HepG2 (cell line): ENCODE results near the gene PRKCSH. TPM values are rescaled to one million over a fixed set of nuclear protein-coding genes. Genes with fewer than 3 reads are reported as not detected.

Source experiments
- ATAC-seq: fragments of 200-7000 bp; cut with Tn5 transposase; 3 replicates; pipeline ENCODE4 v1.9.1; 2020; ENCODE audit warnings: mild to moderate bottlenecking, moderate library complexity
- BruUV-seq: library from RNA; stranded (reverse); fragments of 400-500 nt; replicated peaks from 2 replicates; lab custom pipeline; 2021; lab: Mats Ljungman, UMichigan
- CTCF ChIA-PET: fragments of 300-600 bp; formaldehyde crosslinking; extraction: SDS; loops from one replicate; lab custom pipeline; 2021; ENCODE audit warnings: low total read pairs, inconsistent platforms, low intra/inter-chr PET ratio; lab: Yijun Ruan, JAX
- POLR2A ChIA-PET: fragments of 350-600 bp; sonication (Branson Sonifier 250); formaldehyde crosslinking; loops from one replicate; lab custom pipeline; 2020; ENCODE audit warnings: antibody characterized with exemption, inconsistent platforms; lab: Yijun Ruan, JAX
- DNase-seq: peaks from one replicate; pipeline ENCODE4 v3.0.0-alpha.2; 2015; ENCODE audit warnings: low spot score
- FAIRE-seq: peaks from 3 replicates; lab custom pipeline; 2011; peaks lifted over from hg19 to GRCh38; lab: Jason Lieb, UNC
- H2AFZ ChIP-seq: one replicate; pipeline ENCODE4 v1.6.1; 2011; ENCODE audit warnings: low read length, inconsistent platforms
- H3K27ac ChIP-seq: fragments of 300-600 bp; 3 replicates; pipeline ENCODE4 v1.8.0; 2011; ENCODE audit warnings: mixed run types, mild to moderate bottlenecking, mixed read lengths, low read length, inconsistent platforms; ENCODE audit not compliant: insufficient read depth; ENCODE audit errors: extremely low read length
- H3K27me3 ChIP-seq, 2 experiments: fragments of 200-600 bp in 1 of 2; 2 replicates in 1 of 2; 3 replicates in 1 of 2; pipeline versions ENCODE4 v1.6.0 to v1.8.0; 2011; ENCODE audit warnings: low read length in 2 of 2, mild to moderate bottlenecking in 2 of 2, moderate library complexity in 2 of 2, inconsistent platforms in 1 of 2; ENCODE audit not compliant: insufficient read depth in 2 of 2, control insufficient read depth in 1 of 2
- H3K36me3 ChIP-seq, 2 experiments: fragments of 200-600 bp in 1 of 2; replicated peaks in 1 of 2; 2 replicates in 1 of 2; 3 replicates in 1 of 2; pipeline versions ENCODE4 v1.5.1 to v1.8.0; 2011; ENCODE audit warnings: low read length in 2 of 2, inconsistent platforms in 1 of 2; ENCODE audit not compliant: insufficient read depth in 2 of 2, control insufficient read depth in 1 of 2
- H3K4me1 ChIP-seq: 2 replicates; pipeline ENCODE4 v1.5.1; 2012; ENCODE audit warnings: low read length, inconsistent platforms; ENCODE audit not compliant: insufficient read depth
- H3K4me2 ChIP-seq: 2 replicates; pipeline ENCODE4 v1.6.0; 2011; ENCODE audit warnings: low read depth, low read length, inconsistent platforms
- H3K4me3 ChIP-seq, 3 experiments: fragments of 200-600 bp in 1 of 3; sonication (generic), shearing (Covaris generic) in 1 of 3; replicated peaks in 1 of 3; 2 replicates each; pipeline ENCODE4 v1.5.1; 2011 to 2016; ENCODE audit warnings: low read length in 3 of 3, inconsistent platforms in 2 of 3, low read depth in 2 of 3, mild to moderate bottlenecking in 2 of 3, control low read depth in 1 of 3, mixed read lengths in 1 of 3; ENCODE audit not compliant: insufficient read depth in 1 of 3
- H3K79me2 ChIP-seq: one replicate; pipeline ENCODE4 v1.6.1; 2011; ENCODE audit warnings: low read length, inconsistent platforms; ENCODE audit not compliant: insufficient read depth
- H3K9ac ChIP-seq: 2 replicates; pipeline ENCODE4 v1.6.0; 2011; ENCODE audit warnings: mild to moderate bottlenecking, low read depth, low read length, inconsistent platforms; ENCODE audit not compliant: insufficient read depth
- H3K9me3 ChIP-seq: 2 replicates; pipeline ENCODE4 v1.5.1; 2012; ENCODE audit warnings: mild to moderate bottlenecking, low read length
- H4K20me1 ChIP-seq: 2 replicates; pipeline ENCODE4 v1.6.0; 2011; ENCODE audit warnings: inconsistent platforms, mild to moderate bottlenecking, low read length, moderate library complexity; ENCODE audit not compliant: insufficient read depth
- AGO2 ChIP-seq: fragments of 200-400 bp; formaldehyde crosslinking; optimal IDR thresholded peaks from 2 replicates; pipeline ENCODE3; 2017; ENCODE audit warnings: mild to moderate bottlenecking, low read depth, low read length, moderate library complexity
- JUNB ChIP-seq: sonication (generic); formaldehyde crosslinking; IDR thresholded peaks from 2 replicates; pipeline ENCODE4 v1.8.0; 2022; ENCODE audit warnings: missing genetic modification reagents, mild to moderate bottlenecking, borderline replicate concordance
- SNAPC5 ChIP-seq: sonication (generic); formaldehyde crosslinking; IDR thresholded peaks from 2 replicates; pipeline ENCODE4 v1.8.1; 2023; ENCODE audit warnings: mild to moderate bottlenecking, missing genetic modification reagents, borderline replicate concordance
- ZMAT3 ChIP-seq: sonication (generic); formaldehyde crosslinking; conservative IDR thresholded peaks from 2 replicates; pipeline ENCODE4 v1.7.0; 2021; ENCODE audit warnings: missing genetic modification reagents
- ZNF720 ChIP-seq: sonication (generic); formaldehyde crosslinking; IDR thresholded peaks from 2 replicates; pipeline ENCODE4 v1.4.0; 2020; ENCODE audit warnings: missing genetic modification reagents
- WGBS: methylation state at CpG from one replicate; pipeline ENCODE4 v1.1.6; 2017; ENCODE audit warnings: low lambda C conversion rate; 5-methylcytosine and 5-hydroxymethylcytosine counted together
- in situ Hi-C: cut with HindIII; loops from 2 replicates; pipeline ENCODE4 v1.10.0; 2017; ENCODE audit warnings: low pct_unique_long_range_greater_than_20kb; ENCODE audit not compliant: extremely low pct_ligation_motif_present
- intact Hi-C: fragments of 100-400 bp; cut with micrococcal nuclease; formaldehyde crosslinking; loops from one replicate; pipeline ENCODE4 v1.10.0; 2022; ENCODE audit not compliant: unreplicated experiment
- polyA plus RNA-seq, 8 experiments: library from polyadenylated mRNA; depleted of rRNA in 3 of 8; stranded (reverse) in 7 of 8; unstranded in 1 of 8; fragments of >200 nt; fragmentation: Illumina TruSeq in 4 of 8; extraction: Trizol in 4 of 8; gene quantifications; 2 replicates each; pipeline versions ENCODE4 v1.2.1 to v1.2.3, GENCODE V29; 2011 to 2016; ENCODE audit warnings: low read depth in 4 of 8, missing spikeins in 1 of 8, mixed read lengths in 1 of 8; ENCODE audit not compliant: insufficient read depth in 1 of 8
- total RNA-seq, 5 experiments: library from RNA; depleted of rRNA; stranded (reverse); fragments of >200 nt; fragmentation: Illumina TruSeq; extraction: Trizol; gene quantifications; 2 replicates each; pipeline ENCODE4 v1.2.3, GENCODE V29; 2016; ENCODE audit warnings: low read depth in 1 of 5

PRKCSH gene
- total and polyA plus RNA-seq, 2 of the 13 experiments (the other 11 are each of a cell fraction or from before 2014, with no cell fraction given): 85.1 to 125 TPM

GRCh38 chr19:11483366-11484111 is 48.1 kb downstream of the PRKCSH start:
- no peak overlapping the region for H2AFZ ChIP-seq
- BruUV-seq: no TSS peak
- peaks cover 17% of the 10 kb centered on the region for H3K4me1 ChIP-seq
- FAIRE-seq (no peak), DNase-seq (no peak), ATAC-seq (no peak)
- intact Hi-C loops (no loop called here), in situ Hi-C loops (loop anchor here (5.0 kb wide), 1 partner anchor 101 kb away; the partner anchor contains the start of gene EPOR)
- peaks cover 10% of the 10 kb centered on the region; the same call in 1 of the 2 replicates for H4K20me1 ChIP-seq
- CTCF ChIA-PET: interaction anchor here (1.4 to 1.6 kb wide), 3 partner anchors 30 to 190 kb away, joined by 4 to 10 read pairs (median 8); no protein-coding TSS in a partner anchor
- H3K36me3 ChIP-seq: no peaks in the 10 kb centered on the region
- POLR2A ChIA-PET: interaction anchor here (1.6 kb wide), 1 partner anchor 109 kb away, joined by 6 read pairs; the partner anchor contains the start of gene SWSAP1
- no peak overlapping the region for H3K27ac ChIP-seq
- H3K9me3 ChIP-seq: no peaks in the 10 kb centered on the region
- H3K4me3 ChIP-seq: no peak overlapping the region
- no peaks in the 10 kb centered on the region for H3K79me2 ChIP-seq
- no peak for TF ChIP-seq ZMAT3 (CRISPR knock-in tag)
- TF ChIP-seq AGO2: peak; percentile 34
- 99% methylated on average over 42 of the region's 57 CpGs for WGBS
- no peak overlapping the region for H3K9ac ChIP-seq
- H3K4me2 ChIP-seq: no peak overlapping the region
- H3K27me3 ChIP-seq: peaks cover 5 to 22% of the 10 kb centered on the region in 2 experiments; a peak in 4 of 5 replicates

- ChIA-PET CTCF (no interaction called here), POLR2A (no interaction called here)
- H3K27ac ChIP-seq: no peak overlapping the region
- H3K9me3 ChIP-seq: no peaks in the 10 kb centered on the region
- peaks cover 3 to 11% of the 10 kb centered on the region in 2 experiments; a peak in 4 of 5 replicates for H3K27me3 ChIP-seq
- H3K79me2 ChIP-seq: no peaks in the 10 kb centered on the region
- peaks cover 7% of the 10 kb centered on the region; the same call in 1 of the 2 replicates for H4K20me1 ChIP-seq
- no peak overlapping the region for H3K4me3 ChIP-seq
- TF ChIP-seq JUNB (CRISPR knock-in tag) (no peak), SNAPC5 (CRISPR knock-in tag) (no peak), ZNF720 (no peak)
- DNase-seq (no peak), FAIRE-seq (no peak), ATAC-seq (no peak)
- no peak overlapping the region for H3K4me2 ChIP-seq
- in situ Hi-C loops (no loop called here), intact Hi-C loops (no loop called here)
- H3K9ac ChIP-seq: no peak overlapping the region
- 95% methylated on average over 10 of the region's 13 CpGs for WGBS
- no TSS peak for BruUV-seq
- H3K36me3 ChIP-seq: no peaks in the 10 kb centered on the region
- H3K4me1 ChIP-seq: peaks cover 25% of the 10 kb centered on the region
- H2AFZ ChIP-seq: no peak overlapping the region
These were observed 49.9 kb downstream of the PRKCSH start for GRCh38 chr19:11485245-11485837.
